GM12874 (cell line): Measurements from ENCODE around the gene TARS3.
A peak's percentile ranks its signal among the peaks of the same experiment; 100 is the strongest.

Experiments used
- CTCF ChIP-seq: IDR thresholded peaks from 2 replicates; pipeline ENCODE4 v1.5.1; 2011; ENCODE audit warnings: low read depth, mild to moderate bottlenecking, control low read depth, low read length, moderate library complexity; ENCODE audit not compliant: insufficient read depth

The TARS3 gene

GRCh38 chr15:101723874-101724674 is at the start of gene TARS3:
TARS3 (minus strand) TSS chr15:101724473; CDS start chr15:101724387, 86 bp downstream.
- peak; percentile 26; the same call in 1 of the 2 replicates for TF ChIP-seq CTCF

- peak; percentile 44; the same call in 1 of the 2 replicates for TF ChIP-seq CTCF
Observed at GRCh38 chr15:101773496-101774100, 49.3 kb upstream of the TARS3 start.

- TF ChIP-seq CTCF: no peak
Observed at GRCh38 chr15:101772921-101773320, 48.6 kb upstream of the TARS3 start.

GRCh38 chr15:101765772-101766456 is 41.6 kb upstream of the TARS3 start:
- no peak for TF ChIP-seq CTCF

- no peak for TF ChIP-seq CTCF
Observed at GRCh38 chr15:101733545-101733944, 9.3 kb upstream of the TARS3 start.

GRCh38 chr15:101732772-101733171 is 8.5 kb upstream of the TARS3 start:
- TF ChIP-seq CTCF: no peak

- no peak for TF ChIP-seq CTCF
Observed at GRCh38 chr15:101731746-101732145, 7.5 kb upstream of the TARS3 start.
